Spleen (tissue), 7 donors: ENCODE measurements around the gene RAI14.

ENCODE experiments used
- CTCF ChIP-seq, 11 experiments: fragments of 200-600 bp in 7 of 11; fragments of 450-650 bp in 4 of 11; sonication (generic) in 4 of 11; IDR thresholded peaks in 8 of 11; conservative IDR thresholded peaks in 3 of 11; 1 replicate in 7 of 11; 2 replicates in 4 of 11; pipeline versions ENCODE4 v1.4.0 to v1.8.0; 2016 to 2021; ENCODE audit warnings: antibody characterized with exemption in 11 of 11, inconsistent platforms in 4 of 11, mild to moderate bottlenecking in 1 of 11
- POLR2A ChIP-seq, 3 donors: fragments of 450-650 bp; IDR thresholded peaks; one replicate each; pipeline ENCODE4 v1.5.1; 2017; ENCODE audit warnings: antibody characterized with exemption in 3 of 3, mild to moderate bottlenecking in 1 of 3
- POLR2AphosphoS5 ChIP-seq, 3 donors: sonication (generic); formaldehyde crosslinking; IDR thresholded peaks; one replicate each; pipeline ENCODE4 v1.5.1; 2017; ENCODE audit warnings: antibody characterized with exemption in 3 of 3
- donor health status: DM: no; HTN: no; CAD: no; lungs with moderate emphysema.
- donor health status: DM: no; HTN: no; CAD: no.
- donor health status: DM: no; HTN: no; CAD: no.

- TF ChIP-seq POLR2AphosphoS5 (IDR thresholded peaks at IDR 0.05) (no peak), CTCF (IDR thresholded peaks at IDR 0.05 in 8 of 11, conservative IDR thresholded peaks at IDR 0.05 in 3 of 11) (no peak), POLR2A (IDR thresholded peaks at IDR 0.05) (no peak)
Observed at GRCh38 chr5:34630596-34630995, 25.5 kb upstream of the RAI14 start.
